ENCODE data around the gene ACVRL1. TPM values are rescaled to one million over a fixed set of nuclear protein-coding genes. Genes with fewer than 3 reads are reported as not detected.

Gene ACVRL1
- total and polyA plus RNA-seq, 7 donors = 10.8 to 40.8 (median 24.1) TPM

GRCh38 chr12:51937926-51938325 lies 30.6 kb downstream of the ACVRL1 start:
- 58 to 75% (median 60%) methylated on average over 2 of the region's 2 CpGs for WGBS, 3 donors
- TF ChIP-seq CTCF (IDR thresholded peaks at IDR 0.05) = no peak
- Histone ChIP-seq H3K36me3 (ENCODE audit: insufficient read depth in 1 of 2, low read depth in 1 of 2) (no peaks in the 10 kb centered on the region), H3K4me1 (peaks cover 9% of the 10 kb centered on the region), H3K27ac (no peak overlapping the region), H3K27me3 (ENCODE audit: insufficient read depth in 3 of 3, low read length in 2 of 3) (no peaks in the 10 kb centered on the region), H3K4me3 (no peak overlapping the region), H3K9me3 (no peaks in the 10 kb centered on the region)
- DNase-seq (no peak), ATAC-seq (no peak)
- intact Hi-C loops (cut with DNase I) = no loop called here

- H3K36me3 ChIP-seq (ENCODE audit: insufficient read depth in 1 of 2, low read depth in 1 of 2) = no peaks in the 10 kb centered on the region
- H3K9me3 ChIP-seq = peaks cover 2% of the 10 kb centered on the region
- H3K27ac ChIP-seq = no peak overlapping the region
- peaks cover 9% of the 10 kb centered on the region for H3K4me1 ChIP-seq
- TF ChIP-seq CTCF (IDR thresholded peaks at IDR 0.05) = no peak
- no peaks in the 10 kb centered on the region for H3K27me3 ChIP-seq (ENCODE audit: insufficient read depth in 3 of 3, low read length in 2 of 3)
- 92 to 96% (median 94%) methylated on average over 6 of the region's 6 CpGs for WGBS, 3 donors
- H3K4me3 ChIP-seq = no peak overlapping the region
- intact Hi-C loops (cut with DNase I) = no loop called here
- no peak for ATAC-seq
- no peak for DNase-seq
Measured at GRCh38 chr12:51938726-51939125, 31.4 kb downstream of the ACVRL1 start.

- Histone ChIP-seq H3K27me3 (ENCODE audit: insufficient read depth in 3 of 3, low read length in 2 of 3) (no peaks in the 10 kb centered on the region), H3K27ac (no peak overlapping the region)
- 9 to 16% (median 13%) methylated on average over 15 of the region's 15 CpGs for WGBS, 3 donors
Measured at GRCh38 chr12:51941011-51941581, 33.8 kb downstream of the ACVRL1 start.

GRCh38 chr12:51941604-51942003 lies 34.3 kb downstream of the ACVRL1 start:
- intact Hi-C loops (cut with DNase I) = loop anchor here in 1 of 2 donors (5.0 kb wide), 1 partner anchor 36 kb away; no protein-coding TSS in a partner anchor
- H3K4me1 ChIP-seq = peaks cover 9% of the 10 kb centered on the region
- H3K27me3 ChIP-seq (ENCODE audit: insufficient read depth in 3 of 3, low read length in 2 of 3) = no peaks in the 10 kb centered on the region
- no peak overlapping the region for H3K4me3 ChIP-seq
- 31 to 55% (median 38%) methylated on average over 4 of the region's 4 CpGs for WGBS, 3 donors
- peak in 2 of 4 donors; percentile 27 to 35 for ATAC-seq
- peaks cover 16% of the 10 kb centered on the region for H3K9me3 ChIP-seq
- no peaks in the 10 kb centered on the region for H3K36me3 ChIP-seq (ENCODE audit: insufficient read depth in 1 of 2, low read depth in 1 of 2)
- no peak for DNase-seq
- TF ChIP-seq CTCF (IDR thresholded peaks at IDR 0.05) = no peak
- no peak overlapping the region for H3K27ac ChIP-seq

More at GRCh38 chr12:51941011-51941581, 33.8 kb downstream of the ACVRL1 start:
- intact Hi-C loops (cut with DNase I) = loop anchor here in 1 of 2 donors (5.0 kb wide), 1 partner anchor 36 kb away; no protein-coding TSS in a partner anchor
- Histone ChIP-seq H3K4me3 (peak overlapping the region; percentile 30), H3K4me1 (peaks cover 9% of the 10 kb centered on the region), H3K9me3 (peaks cover 16% of the 10 kb centered on the region), H3K36me3 (ENCODE audit: insufficient read depth in 1 of 2, low read depth in 1 of 2) (no peaks in the 10 kb centered on the region)
- DNase-seq (no peak), ATAC-seq (peak in 3 of 4 donors; percentile 47 to 67 (median 60))
- TF ChIP-seq CTCF (IDR thresholded peaks at IDR 0.05) = no peak

GRCh38 chr12:51942056-51942455 lies 34.8 kb downstream of the ACVRL1 start:
- no peak for DNase-seq
- no peaks in the 10 kb centered on the region for H3K27me3 ChIP-seq (ENCODE audit: insufficient read depth in 3 of 3, low read length in 2 of 3)
- H3K27ac ChIP-seq = no peak overlapping the region
- H3K36me3 ChIP-seq (ENCODE audit: insufficient read depth in 1 of 2, low read depth in 1 of 2) = no peaks in the 10 kb centered on the region
- peaks cover 9% of the 10 kb centered on the region for H3K4me1 ChIP-seq
- 78 to 89% (median 85%) methylated on average over 7 of the region's 7 CpGs for WGBS, 3 donors
- no peak for TF ChIP-seq CTCF (IDR thresholded peaks at IDR 0.05)
- ATAC-seq = no peak
- intact Hi-C loops (cut with DNase I) = loop anchor here in 1 of 2 donors (5.0 kb wide), 1 partner anchor 35 kb away; no protein-coding TSS in a partner anchor
- peaks cover 16% of the 10 kb centered on the region for H3K9me3 ChIP-seq
- H3K4me3 ChIP-seq = no peak overlapping the region
